ENCODE data around the gene DLG5.

The DLG5 gene

GRCh38 chr10:77846718-77847311, 79.7 kb downstream of the DLG5 start:
- DNase-seq (ENCODE audit: low read depth in 2 of 2, low spot score in 1 of 2), result peak; percentile 29 to 36

- DNase-seq (ENCODE audit: low read depth in 2 of 2, low spot score in 1 of 2), result no peak
Observed at GRCh38 chr10:77845451-77845850, 81.1 kb downstream of the DLG5 start.

GRCh38 chr10:77844713-77845445, 81.7 kb downstream of the DLG5 start:
- no peak for DNase-seq (ENCODE audit: low read depth in 2 of 2, low spot score in 1 of 2)

GRCh38 chr10:77844177-77844576, 82.4 kb downstream of the DLG5 start:
- DNase-seq (ENCODE audit: low read depth in 2 of 2, low spot score in 1 of 2), result no peak

GRCh38 chr10:77843264-77843663, 83.3 kb downstream of the DLG5 start:
- no peak for DNase-seq (ENCODE audit: low read depth in 2 of 2, low spot score in 1 of 2)

GRCh38 chr10:77842652-77843212, 83.8 kb downstream of the DLG5 start:
- no peak for DNase-seq (ENCODE audit: low read depth in 2 of 2, low spot score in 1 of 2)

- no peak for DNase-seq (ENCODE audit: low read depth in 2 of 2, low spot score in 1 of 2)
Observed at GRCh38 chr10:77841711-77842375, 84.7 kb downstream of the DLG5 start.

GRCh38 chr10:77840636-77841035, 85.9 kb downstream of the DLG5 start:
- DNase-seq (ENCODE audit: low read depth in 2 of 2, low spot score in 1 of 2), result no peak

GRCh38 chr10:77837925-77838595, 88.5 kb downstream of the DLG5 start:
- DNase-seq (ENCODE audit: low read depth in 2 of 2, low spot score in 1 of 2), result no peak

GRCh38 chr10:77837248-77837924, 89.2 kb downstream of the DLG5 start:
- peak in 1 of 2 donors; percentile 20 for DNase-seq (ENCODE audit: low read depth in 2 of 2, low spot score in 1 of 2)

GRCh38 chr10:77836299-77836820, 90.2 kb downstream of the DLG5 start:
- peak in 1 of 2 donors; percentile 29 for DNase-seq (ENCODE audit: low read depth in 2 of 2, low spot score in 1 of 2)

- no peak for DNase-seq (ENCODE audit: low read depth in 2 of 2, low spot score in 1 of 2)
Observed at GRCh38 chr10:77835669-77836086, 90.9 kb downstream of the DLG5 start.

GRCh38 chr10:77834943-77835668, 91.4 kb downstream of the DLG5 start:
- no peak for DNase-seq (ENCODE audit: low read depth in 2 of 2, low spot score in 1 of 2)

- no peak for DNase-seq (ENCODE audit: low read depth in 2 of 2, low spot score in 1 of 2)
Observed at GRCh38 chr10:77834540-77834939, 92.0 kb downstream of the DLG5 start.

GRCh38 chr10:77833792-77834191, 92.8 kb downstream of the DLG5 start:
- no peak for DNase-seq (ENCODE audit: low read depth in 2 of 2, low spot score in 1 of 2)

GRCh38 chr10:77833225-77833624, 93.3 kb downstream of the DLG5 start:
- no peak for DNase-seq (ENCODE audit: low read depth in 2 of 2, low spot score in 1 of 2)

GRCh38 chr10:77832238-77832637, 94.3 kb downstream of the DLG5 start:
- no peak for DNase-seq (ENCODE audit: low read depth in 2 of 2, low spot score in 1 of 2)

GRCh38 chr10:77829356-77829755, 97.2 kb downstream of the DLG5 start:
- DNase-seq (ENCODE audit: low read depth in 2 of 2, low spot score in 1 of 2), result no peak

- no peak for DNase-seq (ENCODE audit: low read depth in 2 of 2, low spot score in 1 of 2)
Observed at GRCh38 chr10:77828377-77828776, 98.2 kb downstream of the DLG5 start.

- no peak for DNase-seq (ENCODE audit: low read depth in 2 of 2, low spot score in 1 of 2)
Observed at GRCh38 chr10:77827366-77827765, 99.2 kb downstream of the DLG5 start.
